ENCODE data around the gene DNAJA1. TPM values are rescaled to one million over a fixed set of nuclear protein-coding genes. Genes with fewer than 3 reads are reported as not detected.

Gene DNAJA1
- total RNA-seq, 4 donors from 2014 or later, result 58.1 to 81.6 (median 72.3) TPM

DNA sequence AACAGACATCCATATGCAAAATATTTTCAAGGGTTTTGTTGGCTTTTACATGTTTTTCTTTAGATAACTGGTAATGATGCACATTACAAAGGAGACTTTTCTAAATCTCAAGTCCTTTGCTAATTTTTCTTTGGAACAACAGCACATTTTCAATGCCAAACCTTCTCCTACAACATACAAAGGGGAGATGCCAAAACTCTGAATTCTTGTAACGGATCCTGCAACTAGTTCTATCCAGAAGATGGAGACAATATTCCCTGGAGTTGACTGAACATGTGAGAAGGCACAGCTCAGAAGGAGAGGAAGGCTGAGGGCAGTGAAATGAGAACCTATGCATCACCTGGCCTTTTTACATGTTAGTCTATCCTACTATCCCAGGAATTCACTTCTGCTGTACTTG, 21.0 kb downstream of the DNAJA1 start:
- no peak overlapping the region for H3K27ac ChIP-seq
- peaks cover 0 to 22% (median 0%) of the 10 kb centered on the region in 4 donors for H3K4me1 ChIP-seq
- peaks cover 0 to 49% (median 0%) of the 10 kb centered on the region in 3 donors for H3K36me3 ChIP-seq
- no peak overlapping the region for H3K4me3 ChIP-seq
- no peaks in the 10 kb centered on the region for H3K9me3 ChIP-seq
- TF ChIP-seq POLR2A (IDR thresholded peaks at IDR 0.05), result no peak
- TF ChIP-seq, protein P1, sequence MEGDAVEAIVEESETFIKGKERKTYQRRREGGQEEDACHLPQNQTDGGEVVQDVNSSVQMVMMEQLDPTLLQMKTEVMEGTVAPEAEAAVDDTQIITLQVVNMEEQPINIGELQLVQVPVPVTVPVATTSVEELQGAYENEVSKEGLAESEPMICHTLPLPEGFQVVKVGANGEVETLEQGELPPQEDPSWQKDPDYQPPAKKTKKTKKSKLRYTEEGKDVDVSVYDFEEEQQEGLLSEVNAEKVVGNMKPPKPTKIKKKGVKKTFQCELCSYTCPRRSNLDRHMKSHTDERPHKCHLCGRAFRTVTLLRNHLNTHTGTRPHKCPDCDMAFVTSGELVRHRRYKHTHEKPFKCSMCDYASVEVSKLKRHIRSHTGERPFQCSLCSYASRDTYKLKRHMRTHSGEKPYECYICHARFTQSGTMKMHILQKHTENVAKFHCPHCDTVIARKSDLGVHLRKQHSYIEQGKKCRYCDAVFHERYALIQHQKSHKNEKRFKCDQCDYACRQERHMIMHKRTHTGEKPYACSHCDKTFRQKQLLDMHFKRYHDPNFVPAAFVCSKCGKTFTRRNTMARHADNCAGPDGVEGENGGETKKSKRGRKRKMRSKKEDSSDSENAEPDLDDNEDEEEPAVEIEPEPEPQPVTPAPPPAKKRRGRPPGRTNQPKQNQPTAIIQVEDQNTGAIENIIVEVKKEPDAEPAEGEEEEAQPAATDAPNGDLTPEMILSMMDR (IDR thresholded peaks at IDR 0.05), result no peak
- no peak for TF ChIP-seq EP300 (IDR thresholded peaks at IDR 0.05)
- WGBS, 2 donors, result 65 to 90% methylated on average over 1 of the region's 1 CpG
- H3K27me3 ChIP-seq, result no peaks in the 10 kb centered on the region
- no peak for DNase-seq (ENCODE audit: low spot score in 2 of 2)

GRCh38 chr9:33048054-33048465, 23.0 kb downstream of the DNAJA1 start:
- Histone ChIP-seq H3K4me1 (peaks cover 0 to 14% (median 0%) of the 10 kb centered on the region in 4 donors), H3K27me3 (no peaks in the 10 kb centered on the region), H3K36me3 (peaks cover 0 to 68% (median 0%) of the 10 kb centered on the region in 3 donors), H3K27ac (no peak overlapping the region), H3K4me3 (no peak overlapping the region), H3K9me3 (no peaks in the 10 kb centered on the region)
- no peak for DNase-seq (ENCODE audit: low spot score in 2 of 2)
- TF ChIP-seq POLR2A (IDR thresholded peaks at IDR 0.05), result no peak
- TF ChIP-seq, protein P1 (IDR thresholded peaks at IDR 0.05), result no peak
- no peak for TF ChIP-seq EP300 (IDR thresholded peaks at IDR 0.05)
- 65 to 74% methylated on average over 2 of the region's 2 CpGs for WGBS, 2 donors

GRCh38 chr9:33049680-33050361, 24.7 kb downstream of the DNAJA1 start:
- no peak for DNase-seq (ENCODE audit: low spot score in 2 of 2)
- Histone ChIP-seq H3K4me3 (no peak overlapping the region), H3K9me3 (no peaks in the 10 kb centered on the region), H3K27ac (no peak overlapping the region), H3K4me1 (peaks cover 0 to under 1% (median 0%) of the 10 kb centered on the region in 4 donors), H3K27me3 (no peaks in the 10 kb centered on the region), H3K36me3 (peaks cover 0 to 86% (median 3%) of the 10 kb centered on the region in 3 donors)
- 87% methylated on average over 2 of the region's 2 CpGs for WGBS, 2 donors
- TF ChIP-seq POLR2A (IDR thresholded peaks at IDR 0.05) (no peak), EP300 (IDR thresholded peaks at IDR 0.05) (no peak)
- TF ChIP-seq, protein P1 (IDR thresholded peaks at IDR 0.05), result no peak

DNA sequence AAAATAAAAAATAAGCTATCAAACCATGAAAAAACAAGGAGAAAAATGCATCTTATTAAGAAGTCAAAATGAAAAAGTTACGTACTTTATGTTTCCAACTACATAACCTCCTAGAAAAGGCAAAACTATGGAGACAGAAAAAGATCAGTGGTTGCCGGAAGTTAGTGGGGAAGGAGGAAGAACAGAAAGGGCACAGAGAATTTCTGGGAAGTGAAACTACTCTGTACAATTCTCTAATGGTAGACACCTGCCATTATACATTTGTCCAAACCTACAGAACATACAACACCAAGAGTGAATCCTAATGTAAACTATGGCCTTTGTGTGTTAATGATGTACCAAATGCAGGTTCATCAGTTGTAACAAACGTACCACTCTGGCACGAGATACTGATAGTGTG, 26.1 kb downstream of the DNAJA1 start:
- Histone ChIP-seq H3K4me1 (no peaks in the 10 kb centered on the region), H3K27me3 (no peaks in the 10 kb centered on the region), H3K9me3 (no peaks in the 10 kb centered on the region), H3K4me3 (no peak overlapping the region), H3K27ac (no peak overlapping the region), H3K36me3 (peaks cover 0 to 90% (median 6%) of the 10 kb centered on the region in 3 donors)
- WGBS, 2 donors, result 87 to 88% methylated on average over 4 of the region's 4 CpGs
- TF ChIP-seq, protein P1 (IDR thresholded peaks at IDR 0.05), result no peak
- no peak for TF ChIP-seq EP300 (IDR thresholded peaks at IDR 0.05)
- no peak for TF ChIP-seq POLR2A (IDR thresholded peaks at IDR 0.05)
- no peak for DNase-seq (ENCODE audit: low spot score in 2 of 2)
